Motor neuron (in vitro differentiated cells): Measurements from ENCODE around the gene C8G. TPM values are rescaled to one million over a fixed set of nuclear protein-coding genes. Genes with fewer than 3 reads are reported as not detected.

Experiments used
- ATAC-seq, 8 experiments: fragments of 200-7000 bp; cut with Tn5 transposase; replicated peaks in 6 of 8; 2 replicates each; pipeline ENCODE4 v1.8.0; 2021; ENCODE audit warnings: mild to moderate bottlenecking in 8 of 8, moderate library complexity in 8 of 8
- H3K27ac ChIP-seq, 2 donors: fragments of 250-450 bp; sonication (Bioruptor Pico); 2 replicates each; pipeline ENCODE4 v1.9.0; 2021; ENCODE audit warnings: antibody characterized with exemption in 2 of 2, mild to moderate bottlenecking in 2 of 2, moderate library complexity in 1 of 2
- H3K4me1 ChIP-seq, 2 donors: fragments of 250-450 bp; sonication (Bioruptor Pico); replicated peaks in 1 of 2; 2 replicates each; pipeline ENCODE4 v1.6.1; 2021; ENCODE audit warnings: antibody characterized with exemption in 2 of 2, mild to moderate bottlenecking in 2 of 2, moderate library complexity in 1 of 2
- H3K4me3 ChIP-seq, 5 donors: fragments of 250-450 bp; sonication (Bioruptor Pico); 2 replicates each; pipeline ENCODE4 v1.9.0; 2021; ENCODE audit warnings: antibody characterized with exemption in 5 of 5, mild to moderate bottlenecking in 5 of 5, moderate library complexity in 4 of 5
- WGBS, 10 experiments: fragments of 450-650 bp; shearing (Covaris generic); methylation state at CpG; one replicate each; pipeline ENCODE4 v1.0.0; 2022; 5-methylcytosine and 5-hydroxymethylcytosine counted together
- in situ Hi-C, 9 experiments: fragments of 400-800 bp; cut with MboI; loops; one replicate each; pipeline ENCODE4 v1.15.0; 2021; ENCODE audit warnings: low sequenced_read_pairs in 9 of 9, low pct_unique_long_range_greater_than_20kb in 2 of 9; ENCODE audit not compliant: unreplicated experiment in 9 of 9
- total RNA-seq, 8 experiments: library from RNA; unstranded; fragments of 300-600 nt; gene quantifications; 2 replicates each; pipeline versions ENCODE4 v1.2.3 to v1.2.4, GENCODE V29; 2022

The C8G gene
- total RNA-seq, 8 experiments from 2014 or later = 0.71 to 2.7 (median 1.4) TPM; not detected in 2

- peaks cover 26 to 41% of the 10 kb centered on the region in 2 donors for H3K4me1 ChIP-seq
- 7 to 100% (median 80%) methylated on average over 1 to 3 of the region's 15 CpGs; no CpG with 5 or more reads in 3 of the 10 experiments for WGBS, 10 experiments
- in situ Hi-C loops = no loop called here
- no peak overlapping the region for H3K4me3 ChIP-seq
- ATAC-seq = peak in 2 of 8 experiments; percentile 12 to 15
- H3K27ac ChIP-seq = no peak overlapping the region
Observed at GRCh38 chr9:136947955-136948510, 3.0 kb downstream of the C8G start.

GRCh38 chr9:136949239-136949816, 4.3 kb downstream of the C8G start:
- WGBS, 10 experiments = no CpG with 5 or more reads among the region's 22 CpGs
- in situ Hi-C loops = no loop called here
- ATAC-seq = peak in 3 of 8 experiments; percentile 2 to 24 (median 9)
- peaks cover 23 to 34% of the 10 kb centered on the region in 2 donors for H3K4me1 ChIP-seq
- H3K27ac ChIP-seq = peak overlapping the region; percentile 91
- H3K4me3 ChIP-seq = peak overlapping the region; percentile 42 to 66 (median 61)

DNA sequence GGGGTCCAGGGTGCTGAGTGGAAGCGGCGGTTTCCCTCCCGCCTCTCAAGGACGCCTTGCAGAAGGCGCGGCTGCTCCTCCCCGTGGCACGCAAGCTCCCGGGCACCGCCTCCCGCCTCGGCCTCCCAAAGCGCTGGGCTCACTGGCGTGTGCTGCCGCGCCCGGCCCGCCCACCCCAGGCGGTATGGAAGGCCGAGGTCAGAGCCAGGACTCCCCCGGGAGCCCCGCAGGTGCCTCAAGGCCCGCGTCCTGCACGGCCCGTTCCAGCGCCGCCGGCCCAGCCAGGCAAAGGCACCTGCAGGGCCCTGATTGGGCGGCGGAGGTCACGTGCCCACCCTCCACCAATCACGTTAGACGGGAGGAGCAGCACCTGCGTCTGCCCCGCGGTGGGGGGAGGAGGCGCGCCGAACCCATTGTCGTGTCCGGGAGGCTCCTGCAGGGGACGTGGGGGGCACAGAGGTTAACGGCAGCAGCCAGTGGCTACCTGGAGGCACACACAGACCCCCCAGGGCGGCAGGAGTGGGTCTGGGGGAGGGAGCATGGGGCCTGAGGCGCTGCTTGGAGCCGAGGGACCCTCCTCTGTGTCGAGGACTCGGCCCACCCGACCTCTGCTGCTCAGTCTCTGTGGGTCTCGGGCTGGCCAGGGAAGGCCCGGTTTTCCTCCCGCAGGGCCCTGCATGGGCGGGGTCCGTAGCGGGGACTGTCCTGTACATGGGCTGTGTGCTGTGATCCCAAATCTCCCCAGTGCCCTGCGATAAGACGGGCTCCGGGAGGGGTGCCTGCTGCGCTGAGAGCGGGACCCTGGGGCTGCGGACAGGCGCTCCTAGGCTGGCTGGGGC, 5.0 kb downstream of the C8G start:
- in situ Hi-C loops = no loop called here
- Histone ChIP-seq H3K4me1 (peaks cover 23 to 32% of the 10 kb centered on the region in 2 donors), H3K27ac (peak overlapping the region; percentile 91), H3K4me3 (peak overlapping the region; percentile 42 to 66 (median 61))
- ATAC-seq = peak; percentile 63 to 90 (median 84)
- 22% methylated on average over 3 of the region's 63 CpGs; no CpG with 5 or more reads in 9 of the 10 experiments for WGBS, 10 experiments

DNA sequence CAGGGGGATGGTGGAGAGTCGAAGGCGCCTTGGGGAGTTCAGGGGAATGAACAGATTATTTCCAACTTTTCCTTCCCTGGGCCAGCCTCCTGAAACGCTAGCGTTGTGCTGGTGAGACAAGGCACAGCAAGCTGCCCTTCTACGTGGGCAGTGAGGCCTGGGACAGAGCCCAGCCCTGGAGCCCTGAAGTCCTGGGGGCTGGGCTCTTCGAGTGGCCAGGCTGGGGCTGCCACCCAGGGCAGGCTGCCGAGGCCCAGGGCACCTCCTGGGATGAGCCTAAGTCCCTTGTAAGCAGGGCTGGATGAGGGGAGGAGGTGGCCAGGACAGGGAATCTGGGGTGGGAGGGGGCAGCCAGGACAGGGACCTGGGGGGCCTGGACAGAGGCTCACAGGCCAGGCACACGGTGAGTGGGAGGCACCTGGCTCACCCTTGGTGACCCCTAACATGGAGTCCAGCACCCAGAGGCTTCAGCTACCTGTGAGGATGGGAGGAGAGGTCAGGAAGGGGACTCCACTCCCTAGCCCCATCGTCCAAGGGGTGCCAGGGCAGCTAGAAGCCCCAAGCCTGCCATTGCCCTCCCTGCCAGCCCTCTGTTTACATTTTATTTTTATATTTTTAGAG, 5.7 kb downstream of the C8G start:
- Histone ChIP-seq H3K4me3 (peak overlapping the region; percentile 42 to 66 (median 61)), H3K27ac (peak overlapping the region; percentile 91), H3K4me1 (peaks cover 23 to 32% of the 10 kb centered on the region in 2 donors)
- ATAC-seq = peak in 1 of 8 experiments; percentile 0
- WGBS, 10 experiments = 40 to 75% methylated on average over 1 of the region's 9 CpGs; no CpG with 5 or more reads in 8 of the 10 experiments
- in situ Hi-C loops = no loop called here

DNA sequence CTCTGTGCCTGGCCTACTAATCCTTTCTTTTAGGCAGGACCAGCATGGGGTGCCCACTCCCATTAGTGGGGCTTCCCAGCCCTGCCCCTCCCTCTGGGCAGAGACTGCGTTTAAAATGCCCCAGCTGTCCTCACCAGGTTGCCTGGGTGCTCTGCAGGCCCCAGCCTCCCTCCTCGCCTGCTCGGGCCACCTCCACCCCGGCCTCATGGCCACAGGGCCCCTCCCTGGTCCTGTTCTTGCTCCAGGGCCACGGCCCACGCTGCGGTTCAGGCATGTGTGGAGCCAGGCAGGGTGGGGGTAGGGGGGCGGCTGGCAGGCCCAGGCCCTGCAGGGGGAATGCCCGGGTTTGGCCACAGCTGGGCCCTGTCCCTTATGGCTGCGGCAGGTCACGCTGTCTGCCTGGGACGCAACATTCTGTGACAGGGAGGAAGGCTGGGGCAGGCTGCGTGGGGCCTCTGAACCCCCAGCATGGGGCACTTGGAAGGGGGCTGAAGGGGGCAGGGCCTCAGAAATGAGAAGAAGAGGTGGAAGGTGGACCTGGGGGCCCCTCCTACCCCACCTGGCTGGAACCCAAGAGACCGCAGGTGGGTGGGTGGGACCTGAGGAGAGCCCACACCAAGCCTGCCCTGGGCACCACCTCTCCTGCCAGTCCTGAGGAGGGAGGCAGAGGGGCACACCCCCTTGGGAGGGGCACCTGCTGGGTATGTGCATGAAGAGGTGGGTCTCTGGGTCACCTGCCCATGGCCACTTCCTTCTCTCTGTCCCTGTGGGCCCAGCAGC, 6.7 kb downstream of the C8G start, which contains the start of gene LCN12:
Gene LCN12, plus strand, starts transcription at position 733 of the 780 bp plus-strand sequence. CDS start 55 bp downstream, outside the sequence.
- Histone ChIP-seq H3K4me3 (no peak within 1 kb of the TSS), H3K27ac (no peak within 1 kb of the TSS), H3K4me1 (peaks cover 23 to 32% of the 10 kb centered on the region in 2 donors)
- in situ Hi-C loops = no loop called here
- no peak for ATAC-seq
- WGBS, 10 experiments = 100% methylated on average over 1 of the region's 14 CpGs; no CpG with 5 or more reads in 9 of the 10 experiments

GRCh38 chr9:136952321-136952850, 7.3 kb downstream of the C8G start:
- Histone ChIP-seq H3K27ac (no peak overlapping the region), H3K4me3 (no peak overlapping the region), H3K4me1 (peaks cover 23 to 32% of the 10 kb centered on the region in 2 donors)
- ATAC-seq = peak in 4 of 8 experiments; percentile 13 to 30 (median 20)
- WGBS, 10 experiments = 48 to 62% methylated on average over 3 to 5 of the region's 15 CpGs; no CpG with 5 or more reads in 8 of the 10 experiments
- in situ Hi-C loops = no loop called here

- WGBS, 10 experiments = 38 to 97% (median 94%) methylated on average over 2 to 12 of the region's 44 CpGs; no CpG with 5 or more reads in 4 of the 10 experiments
Observed at GRCh38 chr9:136952876-136953770, 8.1 kb downstream of the C8G start.

GRCh38 chr9:136953771-136954269, 8.8 kb downstream of the C8G start:
- H3K27ac ChIP-seq = no peak overlapping the region
- 100% methylated on average over 1 of the region's 19 CpGs; no CpG with 5 or more reads in 9 of the 10 experiments for WGBS, 10 experiments
- in situ Hi-C loops = no loop called here

More at GRCh38 chr9:136952876-136953770, 8.1 kb downstream of the C8G start:
- no peak overlapping the region for H3K4me3 ChIP-seq
- in situ Hi-C loops = no loop called here
- peaks cover 23 to 28% of the 10 kb centered on the region in 2 donors for H3K4me1 ChIP-seq
- no peak for ATAC-seq
- no peak overlapping the region for H3K27ac ChIP-seq

DNA sequence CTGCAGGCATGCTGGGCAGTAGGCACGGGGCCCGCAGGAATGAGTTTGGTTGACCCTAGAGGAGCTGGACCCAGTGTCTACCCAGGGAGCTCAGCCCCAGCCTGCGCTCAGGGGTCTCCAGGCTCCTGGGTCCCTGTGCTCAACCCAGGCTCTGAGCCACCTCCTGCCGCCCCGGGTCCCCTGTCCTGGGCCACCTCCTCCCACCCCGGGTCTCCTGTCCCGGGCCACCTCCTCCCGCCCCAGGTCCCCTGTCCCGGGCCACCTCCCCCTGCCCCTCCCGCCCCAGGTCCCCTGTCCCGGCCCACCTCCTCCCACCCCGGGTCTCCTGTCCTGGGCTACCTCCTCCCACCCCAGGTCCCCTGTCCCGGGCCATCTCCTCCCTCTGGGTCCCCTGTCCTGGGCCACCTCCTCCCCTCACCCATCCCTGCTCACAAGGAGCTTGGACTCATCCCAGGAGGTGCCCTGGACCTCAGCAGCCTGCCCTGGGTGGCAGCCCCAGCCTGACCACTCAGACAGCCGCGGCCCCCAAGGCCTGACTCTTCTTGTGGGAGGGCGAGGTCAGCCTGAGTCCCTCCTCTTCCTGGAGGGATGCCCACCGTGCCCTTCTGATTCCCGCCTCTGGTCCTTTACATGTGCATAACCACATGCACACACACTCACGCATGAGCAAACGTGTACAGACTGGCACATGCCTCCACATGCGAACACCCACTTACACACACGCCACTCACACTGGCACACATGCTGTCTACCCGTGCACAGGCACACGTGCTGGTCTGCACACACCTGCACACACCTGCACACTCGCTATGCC, 9.4 kb downstream of the C8G start:
- 47 to 94% (median 60%) methylated on average over 1 to 8 of the region's 25 CpGs; no CpG with 5 or more reads in 5 of the 10 experiments for WGBS, 10 experiments
- Histone ChIP-seq H3K4me3 (no peak overlapping the region), H3K4me1 (peaks cover 18 to 20% of the 10 kb centered on the region in 2 donors), H3K27ac (no peak overlapping the region)
- in situ Hi-C loops = no loop called here
- no peak for ATAC-seq

More at GRCh38 chr9:136953771-136954269, 8.8 kb downstream of the C8G start:
- peaks cover 23 to 25% of the 10 kb centered on the region in 2 donors for H3K4me1 ChIP-seq
- no peak for ATAC-seq
- H3K4me3 ChIP-seq = no peak overlapping the region

GRCh38 chr9:136955202-136955942, 10.3 kb downstream of the C8G start:
- Histone ChIP-seq H3K27ac (no peak overlapping the region), H3K4me1 (peaks cover 17% of the 10 kb centered on the region in 2 donors), H3K4me3 (no peak overlapping the region)
- in situ Hi-C loops = no loop called here
- WGBS, 10 experiments = 0 to 44% (median 0%) methylated on average over 1 to 3 of the region's 14 CpGs; no CpG with 5 or more reads in 7 of the 10 experiments
- ATAC-seq = no peak
